ENCODE data around the gene C11orf91. TPM values are rescaled to one million over a fixed set of nuclear protein-coding genes. Genes with fewer than 3 reads are reported as not detected.
"Not testable (repeated sequence)": the region's sequence is repeated elsewhere in the genome, so short reads cannot be mapped to it uniquely, and the experiment has no call there.

The C11orf91 gene, protein sequence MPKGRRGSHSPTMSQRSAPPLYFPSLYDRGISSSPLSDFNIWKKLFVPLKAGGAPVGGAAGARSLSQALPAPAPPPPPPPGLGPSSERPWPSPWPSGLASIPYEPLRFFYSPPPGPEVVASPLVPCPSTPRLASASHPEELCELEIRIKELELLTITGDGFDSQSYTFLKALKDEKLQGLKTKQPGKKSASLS
- not detected in 2 replicates for total RNA-seq (2014; rRNA removed; shearing (Covaris generic))

DNA sequence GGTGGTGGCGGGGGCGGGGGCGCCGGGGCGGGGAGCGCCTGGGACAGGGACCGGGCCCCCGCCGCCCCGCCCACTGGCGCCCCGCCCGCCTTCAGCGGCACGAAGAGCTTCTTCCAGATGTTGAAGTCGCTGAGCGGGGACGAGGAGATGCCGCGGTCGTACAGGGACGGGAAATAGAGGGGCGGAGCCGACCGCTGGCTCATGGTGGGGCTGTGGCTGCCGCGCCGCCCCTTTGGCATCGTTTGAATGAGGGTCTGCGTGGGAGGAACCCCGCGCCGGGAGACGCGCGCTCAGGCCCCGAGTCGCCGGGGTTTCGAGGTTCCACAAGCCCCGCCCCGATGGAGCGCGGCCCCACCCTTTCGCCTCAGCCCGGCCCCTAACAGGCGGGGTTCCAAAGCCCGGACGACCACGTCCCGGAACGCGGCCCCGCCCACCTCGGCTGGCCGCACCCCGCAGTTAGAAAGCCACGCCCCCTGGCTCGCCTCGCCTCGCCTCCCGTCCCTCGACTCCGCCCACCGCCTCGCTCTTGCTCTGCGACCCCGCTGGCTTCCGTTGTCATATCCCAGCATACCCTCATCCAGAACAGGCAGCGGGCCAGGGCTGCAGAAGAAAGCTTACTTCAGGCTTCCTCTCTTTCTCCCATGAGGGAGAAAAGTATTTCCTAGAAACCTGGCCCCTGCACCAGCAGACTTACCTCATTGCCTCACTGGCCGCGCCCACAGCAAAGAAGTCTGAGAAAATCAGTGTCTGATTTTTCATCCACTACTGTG is at the start of gene C11orf91:
TSS of gene C11orf91 (minus strand) at position 325 of the 770 bp plus-strand sequence. CDS start at position 239, 86 bp downstream.
- DNase-seq (ENCODE audit: low read depth), result peak; percentile 93

DNA sequence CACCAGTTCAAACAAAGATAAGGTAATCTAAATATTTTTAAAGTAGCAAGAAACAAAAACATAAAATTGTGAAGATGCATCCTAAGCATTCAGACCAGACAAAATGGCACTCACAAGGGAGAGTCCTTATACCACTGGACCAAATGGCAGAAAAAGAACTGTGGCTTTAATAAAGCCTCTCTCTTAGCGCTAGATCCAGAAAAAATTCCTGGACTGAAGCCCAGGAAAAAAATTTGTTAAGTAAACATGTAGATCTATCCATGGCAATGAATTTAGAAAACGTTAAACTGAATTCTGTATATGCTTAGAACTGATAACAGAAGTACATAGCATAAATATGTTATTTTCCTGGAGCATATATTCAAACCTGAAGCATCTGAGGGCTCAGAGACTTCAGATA is 47.4 kb upstream of the C11orf91 start:
- peak; percentile 66 for DNase-seq (ENCODE audit: low read depth)

DNA sequence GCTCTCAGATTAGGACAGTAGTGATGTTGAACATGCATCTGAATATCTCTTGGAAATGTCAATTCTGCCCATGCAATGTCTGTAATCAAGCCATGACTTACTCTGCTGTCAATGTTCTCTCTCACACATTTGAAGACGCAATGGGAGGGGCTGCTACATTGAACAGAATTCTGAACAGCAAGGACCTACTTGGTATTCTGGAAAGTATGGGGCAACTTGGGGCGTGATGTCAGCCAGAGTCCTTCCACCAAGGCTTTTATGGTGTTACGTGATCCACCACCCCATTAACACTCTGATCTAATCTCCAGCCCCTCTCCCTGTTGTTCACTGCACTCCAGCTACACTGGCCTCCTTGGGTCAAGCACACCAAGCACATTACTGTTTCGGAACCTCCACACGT is 42.7 kb upstream of the C11orf91 start:
- DNase-seq (ENCODE audit: low read depth), result no peak

DNA sequence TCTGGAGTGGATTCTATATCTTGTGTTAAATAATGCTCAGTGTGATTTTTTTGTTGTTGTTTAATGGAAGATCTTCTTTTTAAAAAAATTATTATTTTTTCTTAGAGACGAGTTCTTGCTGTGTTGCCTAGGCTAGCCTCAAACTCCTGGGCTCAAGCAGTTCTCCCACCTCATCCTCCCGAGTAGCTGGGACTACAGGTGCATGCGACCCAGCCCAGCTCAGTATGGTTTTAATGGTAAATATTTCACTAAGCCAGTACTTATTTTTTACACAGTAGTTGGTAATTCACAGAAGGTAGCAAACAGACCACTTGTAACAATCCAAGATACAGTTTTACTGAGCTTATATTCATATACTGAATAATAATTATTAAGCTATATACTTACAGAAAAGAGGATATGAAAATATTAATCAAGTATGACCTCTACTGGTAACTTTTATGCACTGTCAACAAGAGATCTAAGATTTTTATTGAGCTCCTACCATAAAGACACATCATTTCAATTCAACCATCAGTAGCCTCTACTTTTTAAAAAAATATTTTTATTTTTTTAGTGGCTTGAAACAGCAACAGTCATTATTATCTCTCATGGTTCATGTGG is 41.7 kb upstream of the C11orf91 start:
- DNase-seq (ENCODE audit: low read depth), result peak; percentile 39

GRCh38 chr11:33741806-33742205 is 41.2 kb upstream of the C11orf91 start:
- DNase-seq (ENCODE audit: low read depth), result no peak

DNA sequence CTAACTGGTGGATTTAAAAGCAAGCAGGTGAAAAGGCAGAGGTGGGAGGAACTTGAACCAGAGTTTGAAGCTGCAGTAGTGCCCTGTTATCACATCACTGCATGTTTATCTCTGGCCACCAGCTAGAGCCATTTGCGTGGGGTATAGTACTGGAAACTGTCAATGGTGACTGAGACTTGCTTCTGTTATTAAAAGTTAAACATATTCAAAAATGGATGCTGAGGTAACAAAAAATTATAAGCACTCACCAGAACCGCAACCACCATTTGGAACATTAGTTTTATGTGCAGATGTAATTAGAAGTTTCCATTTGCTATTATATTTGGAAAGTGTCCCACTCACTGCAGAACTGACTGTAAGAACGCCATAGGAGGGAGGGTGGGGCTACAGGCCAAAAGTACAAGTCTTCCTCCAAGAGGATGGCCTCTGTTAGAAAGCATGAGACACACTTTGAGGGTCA is 36.8 kb upstream of the C11orf91 start:
- no peak for DNase-seq (ENCODE audit: low read depth)

GRCh38 chr11:33736148-33736812 is 35.7 kb upstream of the C11orf91 start, which contains the start of gene CD59:
Gene CD59, minus strand, starts transcription at chr11:33736423. Its CDS starts 13,978 bp downstream, at chr11:33722445.
- peak; percentile 97 for DNase-seq (ENCODE audit: low read depth)

DNA sequence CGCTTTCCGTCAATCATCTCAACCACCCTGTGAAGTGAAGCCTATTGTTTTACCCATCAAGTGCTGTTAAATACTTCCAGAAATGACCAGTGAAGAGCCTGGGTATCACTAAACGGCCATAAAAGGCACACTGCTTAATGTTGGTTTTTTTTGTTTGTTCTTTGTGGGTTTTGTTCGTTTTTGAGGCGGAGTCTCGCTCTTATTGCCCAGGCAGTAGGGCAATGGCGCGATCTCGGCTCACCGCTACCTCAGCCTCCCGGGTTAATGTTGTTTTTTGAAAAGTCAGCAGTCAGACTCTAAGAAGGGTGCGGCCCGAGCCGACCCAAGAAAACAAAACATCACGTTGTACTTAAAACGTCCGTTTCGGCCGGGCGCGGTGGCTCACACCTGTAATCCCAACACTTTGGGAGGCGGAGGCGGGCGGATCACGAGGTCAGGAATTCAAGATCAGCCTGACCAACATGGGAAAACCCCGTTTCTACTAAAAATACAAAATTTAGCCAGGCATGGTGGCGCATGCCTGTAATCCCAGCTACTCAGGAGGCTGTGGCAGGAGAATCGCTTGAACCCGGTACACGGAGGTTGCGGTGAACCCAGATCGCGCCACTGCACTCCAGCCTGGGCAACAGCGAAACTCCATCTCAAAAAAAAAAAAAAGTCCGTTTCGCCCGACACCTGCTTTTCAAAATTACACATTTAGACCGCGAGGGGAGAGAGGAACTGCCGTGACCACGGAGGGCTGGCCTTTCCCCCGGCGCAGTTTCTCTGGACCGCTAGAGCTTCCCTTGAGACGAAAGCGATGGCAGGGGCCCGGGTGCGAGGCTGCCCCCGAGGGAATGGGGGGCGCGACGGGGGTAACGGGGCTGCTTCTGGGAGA is 34.9 kb upstream of the C11orf91 start:
- peak; percentile 62 for DNase-seq (ENCODE audit: low read depth)

DNA sequence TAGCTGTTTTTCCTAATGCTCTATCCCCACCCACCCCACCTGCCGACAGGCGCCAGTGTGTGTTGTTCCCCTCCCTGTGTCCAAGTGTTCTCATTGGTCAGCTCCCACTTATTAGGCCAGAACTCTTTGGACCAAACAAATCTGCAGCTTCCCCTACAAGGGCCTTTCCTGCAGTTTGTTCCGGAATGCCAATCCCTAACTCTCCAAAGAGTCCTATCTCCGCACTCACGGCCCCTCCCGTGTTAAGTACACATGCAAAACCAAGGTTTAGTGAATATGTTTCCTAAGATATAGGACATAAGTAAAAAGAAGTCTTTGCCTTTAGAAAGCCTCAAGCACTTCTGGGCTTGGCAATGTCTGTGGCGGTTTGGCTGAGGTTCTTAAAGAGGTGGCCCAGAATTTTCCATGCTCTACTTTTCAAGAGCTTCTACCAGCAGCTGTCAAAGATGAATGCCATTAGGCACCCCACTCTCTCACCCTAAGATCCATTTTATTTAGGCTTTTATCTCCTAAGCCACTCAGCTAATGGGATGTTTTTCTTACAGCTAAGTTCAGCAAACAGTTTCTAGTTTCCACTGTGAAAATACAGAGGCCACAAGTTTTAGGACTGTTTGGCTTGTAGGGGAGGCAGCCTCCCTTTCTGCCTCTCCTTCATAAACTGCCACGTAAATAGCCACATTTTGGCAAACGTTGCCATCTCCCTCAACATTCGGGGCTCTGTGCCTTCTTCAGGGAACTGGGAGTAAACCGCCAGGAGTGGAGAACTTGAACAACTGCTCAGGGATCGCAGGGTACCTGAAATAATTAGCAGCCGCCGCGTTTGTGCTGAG is 34.0 kb upstream of the C11orf91 start:
- DNase-seq (ENCODE audit: low read depth), result peak; percentile 61

DNA sequence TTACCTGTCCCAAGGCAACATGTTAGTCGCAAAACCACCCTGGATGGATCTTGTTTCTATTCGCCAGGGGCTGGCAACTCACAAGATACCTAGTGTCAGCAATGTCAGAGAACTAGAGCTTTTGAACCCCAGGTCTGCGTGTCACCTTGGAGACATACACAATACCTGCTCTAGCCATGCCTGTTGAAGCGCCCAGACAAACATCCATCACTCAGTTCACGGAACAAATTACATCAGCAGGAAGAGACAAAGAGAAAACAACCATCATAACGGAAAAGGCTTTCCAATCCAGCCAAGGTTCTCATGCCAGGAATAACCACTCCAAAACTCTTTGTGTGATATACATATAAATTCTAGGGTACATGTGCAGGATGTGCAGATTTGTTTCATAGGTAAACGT is 33.4 kb upstream of the C11orf91 start:
- DNase-seq (ENCODE audit: low read depth), result peak; percentile 34

GRCh38 chr11:33731723-33732531 is 31.3 kb upstream of the C11orf91 start:
- peak; percentile 56 for DNase-seq (ENCODE audit: low read depth)

GRCh38 chr11:33730716-33731115 is 30.1 kb upstream of the C11orf91 start:
- DNase-seq (ENCODE audit: low read depth), result no peak

- not testable (repeated sequence) for DNase-seq (ENCODE audit: low read depth)
These were observed 28.5 kb upstream of the C11orf91 start for GRCh38 chr11:33729072-33729664.

- not testable (repeated sequence) for DNase-seq (ENCODE audit: low read depth)
These were observed 26.9 kb upstream of the C11orf91 start for GRCh38 chr11:33727539-33727938.

GRCh38 chr11:33725496-33725895 is 24.9 kb upstream of the C11orf91 start:
- no peak for DNase-seq (ENCODE audit: low read depth)

DNA sequence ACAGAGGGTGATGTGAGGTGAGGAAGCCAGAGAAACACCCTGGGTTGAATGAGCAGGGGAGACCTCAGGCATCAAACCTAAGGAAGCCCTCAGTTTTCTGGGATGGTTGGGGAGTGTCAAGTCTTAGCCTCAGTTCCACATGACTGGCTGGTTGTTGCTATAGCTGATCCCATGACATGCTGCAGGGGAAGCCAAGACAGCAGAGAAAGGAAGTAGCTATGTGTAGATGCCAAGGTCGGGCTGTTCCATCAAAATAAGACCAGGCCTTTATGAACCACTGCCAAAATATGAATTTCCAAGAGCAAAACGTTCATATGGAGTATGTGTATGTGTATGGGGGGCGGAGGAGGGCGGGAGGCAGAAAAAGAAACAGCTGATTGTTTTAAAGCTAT is 24.0 kb upstream of the C11orf91 start:
- DNase-seq (ENCODE audit: low read depth), result peak; percentile 66

DNA sequence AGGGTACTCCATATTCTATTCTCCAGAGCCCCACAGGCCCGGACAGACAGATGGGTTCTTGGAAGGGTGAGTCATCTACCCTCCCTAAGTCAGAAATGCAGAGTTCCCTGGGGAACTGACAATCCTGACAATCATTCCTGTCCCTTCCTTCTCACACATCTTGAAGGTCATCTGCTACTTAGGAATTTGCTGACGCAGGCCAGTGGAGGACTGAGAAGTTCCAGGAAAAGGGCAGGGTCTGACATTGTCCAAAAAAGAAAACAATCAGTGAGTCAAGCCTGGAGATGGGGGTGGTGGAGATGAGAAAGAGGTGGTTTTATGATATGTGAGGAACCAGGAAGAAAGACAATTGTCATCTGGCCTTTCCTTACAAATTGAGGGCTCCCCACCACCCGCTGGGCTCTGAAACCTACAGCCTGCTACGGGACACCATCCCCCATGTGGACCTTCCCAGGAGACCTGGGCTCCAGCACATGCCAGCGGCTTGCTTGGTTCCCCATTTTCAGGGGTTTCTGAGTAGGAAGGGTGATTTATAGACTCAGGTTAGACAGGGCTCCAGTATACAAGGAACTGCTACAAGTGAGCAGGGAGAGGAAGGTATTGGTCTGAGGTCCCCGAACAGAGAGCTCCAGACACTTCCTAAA is 22.7 kb upstream of the C11orf91 start:
- peak; percentile 99 for DNase-seq (ENCODE audit: low read depth)

DNA sequence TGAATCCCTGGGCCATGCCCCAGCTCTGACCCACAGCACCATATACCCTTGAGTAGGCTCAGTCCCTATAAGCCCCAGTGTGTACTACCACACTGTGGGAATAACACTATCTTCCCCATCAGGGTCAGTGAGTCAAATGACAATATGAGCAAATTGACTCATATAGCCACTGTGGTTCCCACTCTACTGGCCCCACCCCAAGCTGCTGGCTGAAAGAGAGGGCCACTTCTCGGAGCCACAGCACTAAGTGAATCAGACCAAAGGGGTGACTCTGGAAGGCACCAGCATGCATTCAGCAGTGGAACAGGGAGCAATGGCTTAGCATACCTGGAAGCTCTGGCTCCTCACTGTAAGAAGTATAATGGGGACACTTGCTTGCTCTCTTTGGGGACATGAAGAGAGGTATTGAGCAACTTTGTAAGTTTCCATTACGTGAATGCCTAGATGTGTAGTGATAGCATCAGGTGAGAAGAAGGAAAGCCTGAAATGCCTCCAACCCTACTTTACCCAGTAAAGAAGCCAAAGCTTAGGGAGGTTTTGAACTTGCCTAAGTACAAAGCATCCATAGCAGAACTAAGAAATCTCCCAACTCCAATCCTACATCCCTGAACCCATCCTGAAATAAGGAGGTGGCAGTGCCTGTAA is 22.1 kb upstream of the C11orf91 start:
- peak; percentile 98 for DNase-seq (ENCODE audit: low read depth)
